GM23338 (cell line): ENCODE measurements around the gene PTCD2. TPM values are rescaled to one million over a fixed set of nuclear protein-coding genes. Genes with fewer than 3 reads are reported as not detected.

ENCODE experiments used
- ATAC-seq: fragments of 200-7000 bp; cut with Tn5 transposase; 3 replicates; pipeline ENCODE4 v1.9.1; 2020
- DNase-seq: peaks from one replicate; pipeline ENCODE4 v3.0.0-alpha.2; 2015; ENCODE audit warnings: low spot score
- H2AFZ ChIP-seq: fragments of 200-600 bp; sonication (generic); 2 replicates; pipeline ENCODE4 v1.8.0; 2016; ENCODE audit warnings: antibody characterized with exemption, mild to moderate bottlenecking, moderate library complexity
- H3F3A ChIP-seq: fragments of 200-600 bp; sonication (generic); replicated peaks from 2 replicates; pipeline ENCODE4 v1.8.0; 2017; ENCODE audit warnings: antibody characterized with exemption, mixed run types, low read depth
- H3K27ac ChIP-seq: fragments of 200-600 bp; sonication (generic); 2 replicates; pipeline ENCODE4 v1.6.1; 2016; ENCODE audit warnings: low read depth
- H3K27me3 ChIP-seq: fragments of 200-600 bp; sonication (generic); 2 replicates; pipeline ENCODE4 v1.8.0; 2016; ENCODE audit warnings: mild to moderate bottlenecking, mixed run types, moderate library complexity; ENCODE audit not compliant: insufficient read depth
- H3K36me3 ChIP-seq: fragments of 200-600 bp; sonication (generic); 2 replicates; pipeline ENCODE4 v1.8.0; 2016; ENCODE audit warnings: mild to moderate bottlenecking; ENCODE audit not compliant: insufficient read depth
- H3K4me1 ChIP-seq: fragments of 200-600 bp; sonication (generic); 2 replicates; pipeline ENCODE4 v1.8.0; 2016; ENCODE audit warnings: mild to moderate bottlenecking, moderate library complexity; ENCODE audit not compliant: insufficient read depth
- H3K4me2 ChIP-seq: fragments of 200-600 bp; sonication (generic); 2 replicates; pipeline ENCODE4 v1.7.1; 2017; ENCODE audit warnings: mixed run types
- H3K4me3 ChIP-seq: fragments of 200-600 bp; sonication (generic); 2 replicates; pipeline ENCODE4 v1.6.1; 2016; ENCODE audit warnings: mixed run types
- H3K79me2 ChIP-seq: fragments of 200-600 bp; sonication (generic); replicated peaks from 2 replicates; pipeline ENCODE4 v1.8.0; 2017; ENCODE audit warnings: mild to moderate bottlenecking; ENCODE audit not compliant: insufficient read depth
- H3K9me2 ChIP-seq: fragments of 200-600 bp; sonication (generic); 2 replicates; pipeline ENCODE4 v1.8.0; 2017; ENCODE audit not compliant: insufficient read depth
- H4K20me1 ChIP-seq: fragments of 200-600 bp; sonication (generic); replicated peaks from 2 replicates; pipeline ENCODE4 v1.8.0; 2017; ENCODE audit warnings: mild to moderate bottlenecking; ENCODE audit not compliant: insufficient read depth
- H3K27ac Mint-ChIP-seq: 2 replicates; pipeline ENCODE4 v1.8.0; 2020; ENCODE audit warnings: inconsistent platforms, mild to moderate bottlenecking, moderate library complexity, mixed read lengths
- H3K27me3 Mint-ChIP-seq: 3 replicates; pipeline ENCODE4 v1.8.0; 2022; ENCODE audit warnings: low read depth, mild to moderate bottlenecking, moderate library complexity, mixed read lengths, inconsistent platforms; ENCODE audit not compliant: insufficient read depth, poor library complexity
- H3K36me3 Mint-ChIP-seq: 3 replicates; pipeline ENCODE4 v1.8.0; 2021; ENCODE audit warnings: low read depth, mild to moderate bottlenecking, inconsistent platforms, moderate library complexity, mixed read lengths
- H3K4me1 Mint-ChIP-seq: 3 replicates; pipeline ENCODE4 v1.8.0; 2020; ENCODE audit warnings: mild to moderate bottlenecking, inconsistent platforms, mixed read lengths
- H3K4me3 Mint-ChIP-seq: 3 replicates; pipeline ENCODE4 v1.8.0; 2021; ENCODE audit warnings: moderate library complexity, mild to moderate bottlenecking, inconsistent platforms, mixed read lengths
- H3K9me3 Mint-ChIP-seq: 3 replicates; pipeline ENCODE4 v1.8.0; 2020; ENCODE audit warnings: moderate library complexity, mild to moderate bottlenecking, inconsistent platforms, mixed read lengths
- ZNF462 ChIP-seq: fragments of 250-450 bp; sonication (Bioruptor Pico); IDR thresholded peaks from 2 replicates; pipeline ENCODE4 v1.5.0; 2020; ENCODE audit warnings: mild to moderate bottlenecking, moderate library complexity
- polyA plus RNA-seq: library from polyadenylated mRNA; unstranded; fragments of >200 nt; fragmentation: Nextera tagmentation; extraction: Ambion mirVana; gene quantifications from 2 replicates; pipeline ENCODE4 v1.2.1, GENCODE V29; 2016
- total RNA-seq: library from RNA; depleted of rRNA; stranded (reverse); fragments of >200 nt; shearing (Covaris generic); gene quantifications from 2 replicates; pipeline ENCODE4 v1.2.3, GENCODE V29; 2014
- TF ChIP-seq, protein P1 (sequence below): IDR thresholded peaks from one replicate; pipeline ENCODE4 v1.6.1; 2018; ENCODE audit warnings: antibody characterized with exemption; ENCODE audit not compliant: unreplicated experiment

PTCD2 gene
- total and polyA plus RNA-seq, 2 experiments from 2014 or later = 8.8 to 14.5 TPM

DNA sequence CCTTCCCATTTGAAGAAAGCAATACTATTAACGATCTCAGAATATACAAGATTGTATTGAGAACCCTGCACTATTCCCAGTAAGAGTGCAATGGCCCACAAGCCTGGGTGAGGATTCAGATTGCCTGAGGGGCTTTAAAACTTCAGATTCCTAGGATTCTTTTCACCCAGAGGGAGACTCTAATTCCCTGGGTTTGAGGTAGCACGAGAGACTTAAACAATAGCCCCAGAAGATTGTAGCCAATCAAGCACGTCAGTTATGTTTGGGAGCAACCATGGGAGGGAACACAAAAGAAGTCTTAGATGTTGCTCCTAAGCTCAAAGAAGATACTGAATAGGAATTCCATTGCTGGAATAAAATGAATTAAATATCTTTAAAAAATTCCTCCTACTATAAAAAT, 18.0 kb upstream of the PTCD2 start:
- Mint-ChIP-seq H3K27ac (peak overlapping the region; percentile 89), H3K36me3 (peaks cover 18% of the 10 kb centered on the region), H3K4me3 (peak overlapping the region; percentile 5; the same call in 1 of the 3 replicates), H3K9me3 (no peaks in the 10 kb centered on the region), H3K4me1 (peaks cover 32% of the 10 kb centered on the region), H3K27me3 (peaks cover 4% of the 10 kb centered on the region)
- H2AFZ ChIP-seq = no peak overlapping the region
- ATAC-seq (peak; percentile 95), DNase-seq (peak; percentile 95)
- peaks cover 42% of the 10 kb centered on the region for H3K4me1 ChIP-seq
- H3K79me2 ChIP-seq = peaks cover 83% of the 10 kb centered on the region
- H3K36me3 ChIP-seq = no peaks in the 10 kb centered on the region
- H3K4me2 ChIP-seq = peak overlapping the region; percentile 31
- H3K27me3 ChIP-seq = no peaks in the 10 kb centered on the region
- TF ChIP-seq ZNF462 (CRISPR knock-in tag) = peak; percentile 44; the same call in 1 of the 2 replicates
- TF ChIP-seq, protein P1, sequence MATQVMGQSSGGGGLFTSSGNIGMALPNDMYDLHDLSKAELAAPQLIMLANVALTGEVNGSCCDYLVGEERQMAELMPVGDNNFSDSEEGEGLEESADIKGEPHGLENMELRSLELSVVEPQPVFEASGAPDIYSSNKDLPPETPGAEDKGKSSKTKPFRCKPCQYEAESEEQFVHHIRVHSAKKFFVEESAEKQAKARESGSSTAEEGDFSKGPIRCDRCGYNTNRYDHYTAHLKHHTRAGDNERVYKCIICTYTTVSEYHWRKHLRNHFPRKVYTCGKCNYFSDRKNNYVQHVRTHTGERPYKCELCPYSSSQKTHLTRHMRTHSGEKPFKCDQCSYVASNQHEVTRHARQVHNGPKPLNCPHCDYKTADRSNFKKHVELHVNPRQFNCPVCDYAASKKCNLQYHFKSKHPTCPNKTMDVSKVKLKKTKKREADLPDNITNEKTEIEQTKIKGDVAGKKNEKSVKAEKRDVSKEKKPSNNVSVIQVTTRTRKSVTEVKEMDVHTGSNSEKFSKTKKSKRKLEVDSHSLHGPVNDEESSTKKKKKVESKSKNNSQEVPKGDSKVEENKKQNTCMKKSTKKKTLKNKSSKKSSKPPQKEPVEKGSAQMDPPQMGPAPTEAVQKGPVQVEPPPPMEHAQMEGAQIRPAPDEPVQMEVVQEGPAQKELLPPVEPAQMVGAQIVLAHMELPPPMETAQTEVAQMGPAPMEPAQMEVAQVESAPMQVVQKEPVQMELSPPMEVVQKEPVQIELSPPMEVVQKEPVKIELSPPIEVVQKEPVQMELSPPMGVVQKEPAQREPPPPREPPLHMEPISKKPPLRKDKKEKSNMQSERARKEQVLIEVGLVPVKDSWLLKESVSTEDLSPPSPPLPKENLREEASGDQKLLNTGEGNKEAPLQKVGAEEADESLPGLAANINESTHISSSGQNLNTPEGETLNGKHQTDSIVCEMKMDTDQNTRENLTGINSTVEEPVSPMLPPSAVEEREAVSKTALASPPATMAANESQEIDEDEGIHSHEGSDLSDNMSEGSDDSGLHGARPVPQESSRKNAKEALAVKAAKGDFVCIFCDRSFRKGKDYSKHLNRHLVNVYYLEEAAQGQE = no peak
- no peak overlapping the region for H3K4me3 ChIP-seq
- no peaks in the 10 kb centered on the region for H3K9me2 ChIP-seq
- H4K20me1 ChIP-seq = no peaks in the 10 kb centered on the region
- H3F3A ChIP-seq = no peaks in the 10 kb centered on the region
- H3K27ac ChIP-seq = peak overlapping the region; percentile 87
